Measurements from ENCODE around the gene KRT34. TPM values are rescaled to one million over a fixed set of nuclear protein-coding genes. Genes with fewer than 3 reads are reported as not detected.

The KRT34 gene
- total RNA-seq, 2 experiments from 2014 or later: not detected

DNA sequence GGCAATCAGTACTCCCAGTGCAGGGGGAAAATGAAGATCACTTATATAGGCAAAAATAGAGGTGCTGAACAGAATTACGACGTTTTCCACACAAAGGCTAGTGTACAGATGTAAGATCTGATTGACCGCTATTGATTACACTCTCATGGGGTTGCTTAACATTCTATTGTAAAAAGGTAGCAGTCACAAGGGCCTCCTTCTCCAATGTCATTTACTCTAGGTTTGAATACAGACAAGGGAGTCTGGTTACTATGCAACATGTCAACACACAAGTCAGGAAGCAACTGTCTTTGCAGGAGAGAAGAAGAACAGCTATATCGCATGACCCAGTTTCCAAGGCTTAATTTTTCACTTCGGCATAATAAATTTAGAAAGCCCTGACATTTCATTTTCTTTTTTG lies 34.4 kb upstream of the KRT34 start:
- Mint-ChIP-seq H3K4me3 (no peak overlapping the region), H3K9me3 (no peaks in the 10 kb centered on the region), H3K27ac (no peak overlapping the region), H3K4me1 (no peaks in the 10 kb centered on the region), H3K27me3 (no peaks in the 10 kb centered on the region), H3K36me3 (ENCODE audit: low read depth) (no peaks in the 10 kb centered on the region)
- no peak for DNase-seq
- CTCF ChIA-PET: interaction anchor here (1.2 kb wide), 1 partner anchor 12 kb away, joined by 3 read pairs; no protein-coding TSS in a partner anchor
- POLR2A ChIA-PET: no interaction called here

DNA sequence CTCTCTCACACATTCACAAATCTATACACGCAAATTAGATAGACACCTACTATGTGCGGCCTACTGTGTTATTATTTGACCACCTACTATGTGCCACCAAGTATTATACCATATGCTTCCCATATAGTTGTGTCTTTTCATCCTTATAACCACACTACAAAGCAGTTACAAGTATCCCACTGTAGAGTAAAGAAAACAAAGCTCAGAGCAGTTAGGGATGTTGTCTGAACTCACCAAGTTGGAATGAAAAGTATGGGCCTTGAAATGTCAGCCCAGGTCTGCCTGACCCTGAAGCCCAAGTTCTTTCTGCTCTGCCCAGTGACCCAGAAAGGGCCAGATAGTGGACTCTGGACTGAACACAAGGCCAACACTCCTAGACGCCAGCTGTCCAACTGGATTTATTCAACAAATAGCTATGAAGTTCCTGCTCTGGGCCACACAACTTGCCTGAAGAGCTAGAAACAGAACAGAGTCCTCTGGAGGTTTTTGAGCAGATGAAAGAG lies 33.8 kb upstream of the KRT34 start:
- no peaks in the 10 kb centered on the region for H3K4me1 Mint-ChIP-seq
- no peaks in the 10 kb centered on the region for H3K36me3 Mint-ChIP-seq (ENCODE audit: low read depth)
- ChIA-PET CTCF (interaction anchor here (1.2 kb wide), 1 partner anchor 11 kb away, joined by 3 read pairs; no protein-coding TSS in a partner anchor), POLR2A (no interaction called here)
- no peak overlapping the region for H3K4me3 Mint-ChIP-seq
- no peaks in the 10 kb centered on the region for H3K27me3 Mint-ChIP-seq
- H3K27ac Mint-ChIP-seq: no peak overlapping the region
- no peaks in the 10 kb centered on the region for H3K9me3 Mint-ChIP-seq
- DNase-seq: no peak

DNA sequence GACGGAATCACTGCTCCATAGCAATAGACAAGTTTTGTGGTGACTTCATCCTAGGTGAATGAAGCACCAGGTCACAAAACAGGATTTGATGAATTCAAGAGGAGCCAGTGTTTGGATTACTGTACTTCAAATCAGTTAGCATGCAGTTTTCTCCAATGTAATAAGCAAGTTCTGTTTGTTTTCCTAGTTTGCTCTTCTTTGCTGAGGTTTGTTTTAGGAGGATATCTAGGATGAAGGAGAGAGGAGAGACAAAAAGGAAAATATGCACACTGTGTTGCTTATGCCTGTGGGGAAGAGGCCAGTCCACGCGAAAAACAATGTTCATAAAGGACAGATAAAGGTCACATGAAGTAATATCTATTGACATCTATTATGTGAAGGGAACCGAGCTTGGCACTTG lies 33.3 kb upstream of the KRT34 start:
- Mint-ChIP-seq H3K4me3 (no peak overlapping the region), H3K9me3 (no peaks in the 10 kb centered on the region), H3K4me1 (no peaks in the 10 kb centered on the region), H3K27me3 (no peaks in the 10 kb centered on the region), H3K27ac (no peak overlapping the region), H3K36me3 (ENCODE audit: low read depth) (no peaks in the 10 kb centered on the region)
- ChIA-PET POLR2A (no interaction called here), CTCF (interaction anchor here (1.2 kb wide), 1 partner anchor 11 kb away, joined by 3 read pairs; no protein-coding TSS in a partner anchor)
- DNase-seq: no peak

DNA sequence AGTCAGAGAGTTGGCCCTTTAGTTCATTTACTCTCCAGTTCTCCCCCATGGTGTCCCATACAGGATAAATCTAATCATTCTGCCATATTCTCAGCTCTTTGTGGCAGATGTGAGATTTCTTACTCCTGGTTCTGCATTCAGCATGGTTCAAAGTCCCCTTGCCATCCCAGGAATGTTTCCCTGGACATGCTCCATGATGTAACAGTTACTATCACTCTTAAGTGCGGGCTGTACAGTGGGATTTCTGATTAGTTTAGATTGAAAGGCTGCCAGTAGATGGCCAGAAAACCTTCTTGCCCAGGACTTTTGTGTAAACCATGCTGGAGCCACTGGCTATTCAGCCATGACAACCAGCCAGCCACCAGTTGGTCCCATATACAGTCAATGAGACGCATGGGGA lies 31.9 kb upstream of the KRT34 start:
- no peaks in the 10 kb centered on the region for H3K36me3 Mint-ChIP-seq (ENCODE audit: low read depth)
- no peaks in the 10 kb centered on the region for H3K27me3 Mint-ChIP-seq
- DNase-seq: no peak
- H3K9me3 Mint-ChIP-seq: no peaks in the 10 kb centered on the region
- H3K27ac Mint-ChIP-seq: no peak overlapping the region
- ChIA-PET CTCF (no interaction called here), POLR2A (interaction anchor here (1.1 kb wide), 1 partner anchor 10 kb away, joined by 4 read pairs; no protein-coding TSS in a partner anchor)
- peaks cover 3% of the 10 kb centered on the region for H3K4me1 Mint-ChIP-seq
- H3K4me3 Mint-ChIP-seq: no peak overlapping the region

DNA sequence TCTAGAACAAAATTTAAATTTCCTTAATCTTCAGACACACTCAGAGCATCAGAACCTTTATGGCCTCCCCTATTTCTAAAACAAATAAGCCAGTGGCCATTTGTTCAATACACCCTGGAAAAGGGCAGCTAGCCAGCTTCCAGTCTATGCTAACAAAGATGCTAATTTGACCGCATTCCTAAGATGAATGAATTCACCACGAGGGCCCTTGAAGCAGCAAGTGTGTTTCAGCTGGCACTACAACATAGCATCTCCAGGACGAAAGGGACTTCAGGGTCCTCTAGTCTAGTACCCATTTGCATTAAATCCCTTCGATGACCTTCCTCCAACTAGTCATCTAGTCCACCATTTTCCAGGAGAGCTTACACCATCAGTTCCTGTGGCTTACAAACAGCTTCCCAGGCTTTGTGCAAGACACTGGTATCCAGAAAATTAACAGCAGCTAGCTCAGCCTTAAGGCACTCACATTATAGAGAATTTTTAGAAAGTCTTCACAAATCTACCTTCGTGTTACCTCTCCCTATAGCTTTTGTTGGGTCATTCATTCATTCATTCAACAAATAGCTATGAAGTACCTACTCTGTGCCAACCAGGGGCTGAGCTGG lies 31.3 kb upstream of the KRT34 start:
- Mint-ChIP-seq H3K4me3 (no peak overlapping the region), H3K27ac (no peak overlapping the region), H3K4me1 (peaks cover 6% of the 10 kb centered on the region), H3K36me3 (ENCODE audit: low read depth) (no peaks in the 10 kb centered on the region), H3K27me3 (no peaks in the 10 kb centered on the region), H3K9me3 (no peaks in the 10 kb centered on the region)
- no peak for DNase-seq
- ChIA-PET CTCF (no interaction called here), POLR2A (interaction anchor here (1.1 kb wide), 1 partner anchor 10 kb away, joined by 4 read pairs; no protein-coding TSS in a partner anchor)

DNA sequence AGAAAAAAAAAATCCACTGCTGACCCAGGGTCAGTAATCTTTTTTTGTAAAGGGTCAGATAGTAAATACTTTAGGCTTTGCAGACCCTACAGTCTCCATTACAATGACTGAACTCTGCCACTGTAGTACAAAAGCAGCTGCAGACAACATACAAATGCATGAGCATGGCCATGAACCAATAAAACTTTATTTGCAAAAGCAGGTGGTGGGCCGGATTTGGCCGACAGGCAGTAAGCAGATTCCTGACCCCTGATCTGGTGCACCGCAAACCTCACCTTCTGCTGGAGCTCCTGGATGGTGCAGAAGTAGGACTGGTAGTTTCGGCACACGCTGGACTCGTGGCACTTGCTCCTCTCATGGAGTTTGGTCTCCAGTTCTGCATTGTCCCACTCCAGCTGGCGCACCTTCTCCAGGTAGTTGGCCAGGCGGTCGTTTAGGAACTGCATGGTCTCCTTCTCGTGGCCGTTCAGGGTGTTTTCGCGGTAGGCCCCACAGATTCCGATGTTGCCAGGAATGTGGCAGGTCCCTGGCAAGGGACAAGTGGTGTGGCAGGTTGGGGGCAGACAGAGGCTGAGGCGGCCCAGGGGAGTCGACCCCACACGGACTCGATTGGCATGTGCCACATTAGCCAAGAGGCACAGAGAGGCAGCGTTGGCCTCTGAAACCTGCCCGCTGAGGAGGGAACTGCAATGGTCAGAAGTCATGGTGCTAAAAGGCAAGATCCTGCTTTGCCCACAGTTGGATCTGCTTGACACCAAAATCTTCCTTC lies 29.1 kb upstream of the KRT34 start:
- ChIA-PET POLR2A (no interaction called here), CTCF (interaction anchor here (1.1 kb wide), 1 partner anchor 254 kb away, joined by 3 read pairs; no protein-coding TSS in a partner anchor)
- DNase-seq: no peak
- no peak overlapping the region for H3K4me3 Mint-ChIP-seq
- no peaks in the 10 kb centered on the region for H3K27me3 Mint-ChIP-seq
- peaks cover 6% of the 10 kb centered on the region for H3K4me1 Mint-ChIP-seq
- H3K9me3 Mint-ChIP-seq: no peaks in the 10 kb centered on the region
- no peak overlapping the region for H3K27ac Mint-ChIP-seq
- no peaks in the 10 kb centered on the region for H3K36me3 Mint-ChIP-seq (ENCODE audit: low read depth)

DNA sequence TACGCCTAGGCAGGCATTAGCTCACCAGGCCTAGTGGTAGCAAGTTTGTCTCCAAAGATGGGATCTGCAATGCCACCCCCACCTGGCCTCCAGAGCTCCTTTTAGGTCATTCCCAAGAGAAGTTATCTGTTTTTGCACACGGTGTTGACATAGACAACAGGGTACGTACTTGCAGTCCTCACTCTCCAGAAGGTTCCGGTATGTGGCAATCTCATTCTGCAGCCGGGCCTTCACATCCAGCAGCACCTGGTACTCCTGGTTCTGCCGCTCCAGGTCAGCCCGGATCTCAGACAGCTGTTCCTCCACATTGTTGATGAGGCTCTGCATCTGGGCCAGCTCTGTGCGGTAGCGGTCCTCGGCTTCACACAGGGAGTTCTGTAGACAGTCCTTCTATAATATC lies 25.1 kb upstream of the KRT34 start:
- DNase-seq: no peak
- Mint-ChIP-seq H3K4me1 (peaks cover 36% of the 10 kb centered on the region), H3K27ac (no peak overlapping the region), H3K36me3 (ENCODE audit: low read depth) (no peaks in the 10 kb centered on the region), H3K9me3 (no peaks in the 10 kb centered on the region), H3K27me3 (no peaks in the 10 kb centered on the region), H3K4me3 (no peak overlapping the region)
- POLR2A ChIA-PET: no interaction called here
- CTCF ChIA-PET: interaction anchor here (0.8 kb wide), 1 partner anchor 86 kb away, joined by 3 read pairs; no protein-coding TSS in a partner anchor

DNA sequence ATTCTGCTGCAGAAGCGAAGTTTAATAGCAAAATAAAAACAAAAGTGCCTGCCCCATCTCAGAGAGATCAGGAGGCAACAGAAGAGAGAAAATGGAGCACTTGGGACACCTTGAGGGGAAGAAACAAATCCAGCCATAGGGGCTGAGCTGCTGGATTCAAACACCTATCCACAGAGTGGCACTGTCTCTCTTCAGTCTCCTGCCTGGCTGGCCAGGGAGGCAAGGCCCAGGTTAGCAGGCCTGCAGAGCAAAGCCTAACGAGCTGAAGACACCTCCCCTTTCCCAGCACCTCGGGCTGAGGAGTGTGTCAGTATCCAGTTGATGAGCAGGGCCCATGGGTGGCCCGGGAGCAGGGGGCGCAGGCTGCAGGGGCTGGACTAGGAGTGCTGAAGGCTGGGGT lies 24.1 kb upstream of the KRT34 start:
- H3K4me3 Mint-ChIP-seq: no peak overlapping the region
- H3K27me3 Mint-ChIP-seq: no peaks in the 10 kb centered on the region
- POLR2A ChIA-PET: no interaction called here
- peaks cover 41% of the 10 kb centered on the region for H3K4me1 Mint-ChIP-seq
- no peak for DNase-seq
- CTCF ChIA-PET: interaction anchor here (0.9 kb wide), 1 partner anchor 256 kb away, joined by 3 read pairs; no protein-coding TSS in a partner anchor
- no peaks in the 10 kb centered on the region for H3K9me3 Mint-ChIP-seq
- H3K27ac Mint-ChIP-seq: no peak overlapping the region
- H3K36me3 Mint-ChIP-seq (ENCODE audit: low read depth): no peaks in the 10 kb centered on the region

DNA sequence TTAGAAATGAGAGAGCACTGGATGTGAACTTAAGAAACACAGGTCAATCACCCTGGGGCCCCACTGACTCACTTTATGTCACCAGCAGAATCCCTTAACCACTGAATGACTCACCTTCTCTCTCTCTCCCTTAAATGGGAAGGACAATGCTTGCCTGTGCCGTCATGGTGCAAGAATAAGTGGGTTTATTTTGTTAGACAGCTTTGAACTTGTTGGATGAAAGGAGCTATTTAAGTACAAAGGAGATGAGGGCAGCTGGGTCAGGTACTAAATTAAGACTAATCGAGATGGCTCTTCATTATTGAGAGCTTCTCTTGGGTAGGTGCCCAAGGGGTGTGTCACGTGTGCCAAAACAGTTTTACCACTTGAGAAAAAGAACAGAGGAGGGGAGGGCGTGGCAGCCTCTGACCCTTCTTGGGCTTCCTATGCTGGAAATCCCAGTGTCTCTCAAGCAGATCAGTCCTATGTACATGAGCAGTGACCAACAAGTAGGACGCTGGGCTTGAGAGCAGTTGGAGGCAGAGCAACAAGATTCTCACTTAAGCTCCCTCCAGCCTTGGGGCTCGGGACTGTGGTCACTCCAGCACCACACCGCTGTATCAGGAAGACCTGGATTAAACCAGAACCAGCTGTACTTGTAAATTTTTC lies 22.0 kb upstream of the KRT34 start:
- H3K4me3 Mint-ChIP-seq: no peak overlapping the region
- CTCF ChIA-PET: interaction anchor here (1.0 to 1.4 kb wide), 5 partner anchors 12 to 259 kb away, joined by 3 to 4 read pairs (median 4); no protein-coding TSS in a partner anchor
- peak overlapping the region; percentile 71 for H3K27ac Mint-ChIP-seq
- H3K36me3 Mint-ChIP-seq (ENCODE audit: low read depth): no peaks in the 10 kb centered on the region
- peak; percentile 59 for DNase-seq
- H3K27me3 Mint-ChIP-seq: no peaks in the 10 kb centered on the region
- H3K4me1 Mint-ChIP-seq: peaks cover 43% of the 10 kb centered on the region
- POLR2A ChIA-PET: interaction anchor here (0.9 to 1.8 kb wide), 4 partner anchors 10 to 285 kb away, joined by 3 to 5 read pairs (median 4); partner anchors contain the start of gene EIF1
- no peaks in the 10 kb centered on the region for H3K9me3 Mint-ChIP-seq

DNA sequence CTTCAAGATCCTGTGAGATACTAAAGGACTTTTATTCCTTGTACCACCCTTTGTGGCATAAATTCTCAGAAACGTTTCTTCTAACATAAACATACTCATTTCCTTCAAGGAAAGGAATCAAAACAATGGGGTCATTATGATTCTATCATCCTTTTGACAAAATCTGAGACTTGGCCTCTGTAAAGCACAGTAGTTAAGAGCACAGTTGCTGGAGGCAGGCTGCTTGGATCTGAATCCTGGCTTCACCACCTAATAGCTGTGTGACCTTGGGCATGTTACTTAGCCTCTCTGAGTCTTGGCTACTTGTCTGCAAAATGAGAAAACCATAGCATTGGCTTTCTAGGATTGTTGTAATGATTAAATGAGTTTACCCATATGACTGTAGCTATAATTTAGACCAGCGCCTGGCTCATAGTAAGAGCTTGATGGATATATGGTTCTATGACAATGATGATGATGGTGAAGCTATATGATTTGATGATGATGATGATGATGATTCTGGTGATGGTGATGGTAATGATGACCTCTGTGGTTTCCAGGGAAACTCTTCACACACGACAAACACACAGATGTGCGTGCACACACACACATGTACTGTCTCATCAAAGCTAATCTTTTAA lies 21.4 kb upstream of the KRT34 start:
- Mint-ChIP-seq H3K4me3 (no peak overlapping the region), H3K9me3 (no peaks in the 10 kb centered on the region)
- POLR2A ChIA-PET: interaction anchor here (0.9 to 1.8 kb wide), 4 partner anchors 10 to 285 kb away, joined by 3 to 5 read pairs (median 4); partner anchors contain the start of gene EIF1

DNA sequence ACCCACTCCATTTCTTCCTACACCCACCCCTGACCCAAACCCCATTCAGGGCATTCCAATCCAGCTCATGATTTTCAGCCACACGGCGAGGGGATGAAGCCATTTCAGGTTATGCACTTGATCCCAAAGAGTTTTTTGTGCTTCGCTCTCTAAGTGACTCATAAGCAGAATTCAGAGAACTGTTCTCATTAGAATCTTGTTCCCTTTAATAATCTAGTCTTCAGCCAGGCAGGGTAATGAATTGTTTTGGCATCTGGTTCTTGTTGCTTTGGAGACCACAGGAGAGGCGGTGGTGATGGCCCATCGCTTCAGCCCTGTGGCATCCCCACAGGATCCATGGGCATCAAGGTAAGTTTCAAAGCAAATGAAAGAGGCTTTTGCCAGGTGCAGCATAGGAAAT lies 20.1 kb upstream of the KRT34 start:
- H3K27ac Mint-ChIP-seq: peak overlapping the region; percentile 71

More for the DNA sequence above, 21.4 kb upstream of the KRT34 start:
- Mint-ChIP-seq H3K36me3 (ENCODE audit: low read depth) (no peaks in the 10 kb centered on the region), H3K27ac (peak overlapping the region; percentile 71), H3K27me3 (no peaks in the 10 kb centered on the region), H3K4me1 (peaks cover 39% of the 10 kb centered on the region)
- CTCF ChIA-PET: interaction anchor here (1.0 to 1.4 kb wide), 4 partner anchors 14 to 259 kb away, joined by 3 to 4 read pairs (median 4); no protein-coding TSS in a partner anchor
- no peak for DNase-seq

DNA sequence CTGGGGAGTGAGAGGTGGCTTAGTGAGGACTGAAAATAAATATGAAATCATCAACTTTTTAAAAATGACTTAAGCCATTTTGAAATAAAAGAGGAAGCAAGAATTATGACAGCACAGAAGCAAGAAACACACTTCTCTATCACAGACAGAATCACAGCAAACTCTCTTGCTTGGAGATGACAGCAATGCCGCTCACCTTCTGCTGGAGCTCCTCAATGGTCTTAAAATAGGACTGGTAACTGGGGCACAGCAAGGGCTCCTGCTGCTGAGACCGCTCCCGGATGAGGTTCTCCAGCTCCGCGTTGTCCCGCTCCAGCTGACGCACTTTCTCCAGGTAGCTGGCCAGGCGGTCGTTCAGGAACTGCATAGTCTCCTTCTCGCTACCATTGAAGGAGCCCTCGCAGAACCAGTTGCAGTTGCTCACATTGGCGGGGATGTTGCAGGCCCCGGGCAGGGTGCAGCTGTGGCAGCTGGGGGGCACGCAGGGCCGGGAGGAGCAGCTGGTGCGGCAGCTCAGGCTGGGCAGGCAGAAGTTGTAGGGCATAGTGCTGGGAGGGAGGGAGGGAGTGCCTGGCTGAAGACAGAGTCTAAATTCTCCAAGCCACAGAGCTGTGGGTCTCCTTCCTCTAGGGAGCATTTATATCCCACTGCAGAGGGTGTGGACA lies 15.0 kb upstream of the KRT34 start, which contains the start of gene KRT31:
Gene KRT31 (minus strand): TSS at position 613 of the 665 bp plus-strand sequence. CDS start 69 bp downstream, at position 544.
- Mint-ChIP-seq H3K36me3 (ENCODE audit: low read depth) (no peaks in the 10 kb centered on the region), H3K4me1 (peaks cover 7% of the 10 kb centered on the region), H3K4me3 (no peak within 1 kb of the TSS), H3K27ac (no peak within 1 kb of the TSS), H3K9me3 (no peaks in the 10 kb centered on the region), H3K27me3 (peaks cover 2% of the 10 kb centered on the region)
- DNase-seq: no peak
- POLR2A ChIA-PET: no interaction called here
- CTCF ChIA-PET: no interaction called here

More for the DNA sequence above, 20.1 kb upstream of the KRT34 start:
- H3K27me3 Mint-ChIP-seq: no peaks in the 10 kb centered on the region
- DNase-seq: no peak
- H3K4me1 Mint-ChIP-seq: peaks cover 39% of the 10 kb centered on the region
- H3K9me3 Mint-ChIP-seq: no peaks in the 10 kb centered on the region
- CTCF ChIA-PET: no interaction called here
- H3K4me3 Mint-ChIP-seq: no peak overlapping the region
- POLR2A ChIA-PET: no interaction called here
- no peaks in the 10 kb centered on the region for H3K36me3 Mint-ChIP-seq (ENCODE audit: low read depth)
